Neural progenitor cell (in vitro differentiated cells): Measurements from ENCODE around the gene TNS3.

Experiments used
- EZH2 ChIP-seq: fragments of 200-600 bp; sonication (generic); IDR thresholded peaks from 2 replicates; pipeline ENCODE4 v1.6.1; 2017; ENCODE audit warnings: antibody characterized with exemption, mild to moderate bottlenecking, moderate library complexity
- EZH2phosphoT487 ChIP-seq: fragments of 200-600 bp; sonication (generic); IDR thresholded peaks from 2 replicates; pipeline ENCODE4 v1.6.1; 2017; ENCODE audit warnings: antibody characterized with exemption
- TF ChIP-seq, protein P1 (sequence below): fragments of 200-600 bp; sonication (generic); IDR thresholded peaks from 2 replicates; pipeline ENCODE4 v1.5.1; 2017; ENCODE audit warnings: antibody characterized with exemption, mild to moderate bottlenecking

DNA sequence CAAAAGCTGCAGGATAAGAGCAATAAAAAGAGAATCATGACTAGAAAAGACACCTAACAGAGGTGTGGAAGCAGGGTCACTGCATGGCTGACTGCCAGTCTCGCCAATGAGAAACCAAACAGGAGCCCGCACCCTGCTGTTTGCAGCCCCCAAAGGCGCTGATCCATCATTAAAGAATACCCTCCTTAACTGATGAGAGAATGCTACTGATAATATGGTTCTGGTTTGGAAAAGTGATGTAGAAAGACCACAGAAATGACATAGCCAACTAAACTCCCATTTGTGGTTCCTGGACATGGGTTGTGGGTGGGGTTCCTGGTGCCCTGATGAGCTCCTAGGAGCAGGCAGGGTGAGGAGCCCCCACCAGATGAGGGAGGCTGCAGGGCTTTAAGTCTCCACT is 207.4 kb downstream of the TNS3 start:
- TF ChIP-seq, protein P1, sequence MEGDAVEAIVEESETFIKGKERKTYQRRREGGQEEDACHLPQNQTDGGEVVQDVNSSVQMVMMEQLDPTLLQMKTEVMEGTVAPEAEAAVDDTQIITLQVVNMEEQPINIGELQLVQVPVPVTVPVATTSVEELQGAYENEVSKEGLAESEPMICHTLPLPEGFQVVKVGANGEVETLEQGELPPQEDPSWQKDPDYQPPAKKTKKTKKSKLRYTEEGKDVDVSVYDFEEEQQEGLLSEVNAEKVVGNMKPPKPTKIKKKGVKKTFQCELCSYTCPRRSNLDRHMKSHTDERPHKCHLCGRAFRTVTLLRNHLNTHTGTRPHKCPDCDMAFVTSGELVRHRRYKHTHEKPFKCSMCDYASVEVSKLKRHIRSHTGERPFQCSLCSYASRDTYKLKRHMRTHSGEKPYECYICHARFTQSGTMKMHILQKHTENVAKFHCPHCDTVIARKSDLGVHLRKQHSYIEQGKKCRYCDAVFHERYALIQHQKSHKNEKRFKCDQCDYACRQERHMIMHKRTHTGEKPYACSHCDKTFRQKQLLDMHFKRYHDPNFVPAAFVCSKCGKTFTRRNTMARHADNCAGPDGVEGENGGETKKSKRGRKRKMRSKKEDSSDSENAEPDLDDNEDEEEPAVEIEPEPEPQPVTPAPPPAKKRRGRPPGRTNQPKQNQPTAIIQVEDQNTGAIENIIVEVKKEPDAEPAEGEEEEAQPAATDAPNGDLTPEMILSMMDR, result no peak
- TF ChIP-seq EZH2 (no peak), EZH2phosphoT487 (no peak)
